Middle frontal gyrus (tissue), 1 donor: ENCODE measurements around the gene DIAPH1.
A peak's percentile ranks its signal among the peaks of the same experiment; 100 is the strongest.

Source experiments
- DNase-seq: peaks from one replicate; pipeline ENCODE4 v3.0.0-alpha.2; 2015; ENCODE audit warnings: low spot score; ENCODE audit errors: extremely low spot score

DIAPH1 gene

GRCh38 chr5:141640051-141640415, 21.2 kb upstream of the DIAPH1 start:
- no peak for DNase-seq

GRCh38 chr5:141639357-141640050, 20.7 kb upstream of the DIAPH1 start:
- no peak for DNase-seq

GRCh38 chr5:141638771-141639170, 20.0 kb upstream of the DIAPH1 start:
- no peak for DNase-seq

- DNase-seq, result no peak
Measured at GRCh38 chr5:141637767-141638419, 19.1 kb upstream of the DIAPH1 start.

DNA sequence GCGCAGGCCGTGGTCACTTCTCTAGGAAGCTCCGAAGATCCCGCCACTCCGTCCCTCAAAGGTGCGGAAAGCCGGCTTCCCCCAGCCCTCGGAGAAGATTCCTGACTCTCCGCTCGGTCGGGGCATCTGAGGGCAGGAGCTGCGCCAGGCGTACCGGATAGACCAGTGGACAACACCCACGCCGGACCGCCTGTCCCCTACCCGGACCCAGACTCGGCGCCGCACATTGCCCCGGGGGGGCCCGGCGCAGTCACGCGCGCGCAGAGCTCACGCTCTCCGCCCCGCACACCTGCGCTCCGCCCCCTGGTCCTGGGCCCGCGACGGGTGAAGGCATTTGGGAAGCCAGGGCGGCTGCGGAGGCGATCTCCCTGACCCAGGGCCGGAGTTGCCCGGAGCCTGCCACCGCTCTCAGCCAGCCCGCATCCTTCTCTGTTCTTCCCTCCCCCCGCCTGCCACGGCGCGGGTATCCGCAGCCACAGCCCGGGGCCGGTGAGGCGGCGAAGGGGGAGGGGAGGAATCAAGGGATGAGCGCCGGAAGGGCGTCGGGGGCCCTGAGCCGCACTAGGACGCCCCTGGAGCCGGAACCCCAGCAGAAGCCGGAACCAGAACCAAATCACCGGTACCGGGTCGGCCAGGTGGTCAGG, 18.4 kb upstream of the DIAPH1 start:
- DNase-seq, result no peak

GRCh38 chr5:141636413-141637122, 17.8 kb upstream of the DIAPH1 start, which contains the start of the genes HDAC3 and RELL2:
Gene HDAC3 (minus strand): TSS chr5:141636849. CDS start chr5:141636790, 59 bp downstream.
Gene RELL2 (plus strand): TSS chr5:141636997. CDS start chr5:141638226, 1,229 bp downstream.
- peak; percentile 87 for DNase-seq

DNA sequence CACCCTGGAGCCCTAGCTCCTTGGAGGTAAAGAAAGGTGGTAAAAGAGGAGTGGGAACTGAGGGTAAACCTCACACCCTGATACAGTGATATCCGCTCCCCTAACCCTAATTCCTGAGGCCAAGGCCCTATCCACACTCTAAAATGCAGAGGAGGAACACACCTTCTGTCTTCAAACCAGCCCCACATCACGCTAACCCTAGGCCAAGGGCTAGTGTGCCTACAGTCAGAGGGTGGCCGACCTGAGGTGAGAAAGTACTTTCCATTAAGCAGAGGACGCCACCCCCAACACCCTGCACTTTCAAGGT, 17.3 kb upstream of the DIAPH1 start:
- DNase-seq, result no peak

DNA sequence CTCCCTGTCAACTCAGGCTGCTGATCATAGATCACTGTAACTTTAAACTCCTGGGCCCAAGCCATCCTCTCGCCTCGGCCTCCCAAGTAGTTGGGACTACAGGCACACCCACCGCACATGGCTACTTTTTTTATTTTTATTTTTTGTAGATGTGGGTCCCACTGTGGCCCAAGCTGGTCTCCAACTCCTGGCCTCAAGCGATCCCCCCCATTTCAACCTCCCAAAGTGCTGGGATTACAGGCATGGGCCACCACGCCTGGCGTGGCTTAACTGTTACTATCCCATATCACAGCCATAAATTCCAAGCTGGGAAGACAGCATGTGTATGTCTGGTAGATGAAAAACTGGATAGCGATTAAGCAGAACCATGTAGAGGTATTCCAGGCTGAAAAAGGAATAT, 16.8 kb upstream of the DIAPH1 start:
- DNase-seq, result no peak

DNA sequence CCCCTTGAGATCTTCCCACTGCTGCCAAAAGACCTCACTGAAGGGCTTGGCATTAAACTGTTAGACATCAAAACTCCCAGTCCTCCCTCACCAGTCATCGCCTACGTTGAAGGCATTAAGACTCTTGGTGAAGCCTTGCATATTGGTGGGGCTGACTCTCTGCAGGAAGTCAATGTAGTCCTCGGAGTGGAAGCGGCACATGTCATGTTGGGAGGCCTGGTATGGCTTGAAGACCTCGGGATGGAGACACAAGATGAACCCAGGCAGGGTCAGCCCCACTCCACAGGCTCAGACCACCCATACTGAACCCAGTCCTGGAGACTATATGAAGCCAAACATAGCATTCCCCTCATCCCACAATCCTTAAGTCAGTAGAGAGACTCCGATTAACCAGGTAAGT, 15.9 kb upstream of the DIAPH1 start:
- DNase-seq, result no peak

GRCh38 chr5:141633871-141634561, 15.2 kb upstream of the DIAPH1 start:
- DNase-seq, result no peak

GRCh38 chr5:141632650-141633049, 13.8 kb upstream of the DIAPH1 start:
- no peak for DNase-seq

DNA sequence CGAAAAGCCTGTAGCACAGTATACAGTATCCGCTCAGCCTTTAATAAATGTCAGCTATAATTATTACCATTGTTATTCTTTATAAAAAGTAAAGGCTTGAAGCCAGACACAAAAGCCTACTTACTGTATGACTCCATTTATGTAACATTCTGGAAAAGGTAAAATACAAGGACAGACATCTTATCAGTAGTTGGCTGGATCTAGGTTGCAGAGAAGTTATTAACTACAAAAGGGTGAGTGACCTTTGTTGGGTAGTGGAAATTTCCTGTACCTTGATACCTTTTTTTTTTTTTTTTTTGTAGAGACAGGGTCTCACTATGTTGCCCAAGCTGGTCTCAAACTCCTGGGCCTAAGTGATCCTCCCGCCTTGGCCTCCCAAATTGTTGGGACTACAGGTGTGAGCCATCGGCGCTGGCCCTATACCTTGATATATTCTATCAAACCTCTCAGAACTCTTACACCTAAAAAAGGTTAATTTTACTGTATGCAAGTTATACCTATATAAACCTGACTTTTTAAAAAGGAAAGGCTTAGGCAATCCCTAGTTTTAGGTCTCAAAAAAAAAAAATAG, 11.9 kb upstream of the DIAPH1 start:
- DNase-seq, result no peak

DNA sequence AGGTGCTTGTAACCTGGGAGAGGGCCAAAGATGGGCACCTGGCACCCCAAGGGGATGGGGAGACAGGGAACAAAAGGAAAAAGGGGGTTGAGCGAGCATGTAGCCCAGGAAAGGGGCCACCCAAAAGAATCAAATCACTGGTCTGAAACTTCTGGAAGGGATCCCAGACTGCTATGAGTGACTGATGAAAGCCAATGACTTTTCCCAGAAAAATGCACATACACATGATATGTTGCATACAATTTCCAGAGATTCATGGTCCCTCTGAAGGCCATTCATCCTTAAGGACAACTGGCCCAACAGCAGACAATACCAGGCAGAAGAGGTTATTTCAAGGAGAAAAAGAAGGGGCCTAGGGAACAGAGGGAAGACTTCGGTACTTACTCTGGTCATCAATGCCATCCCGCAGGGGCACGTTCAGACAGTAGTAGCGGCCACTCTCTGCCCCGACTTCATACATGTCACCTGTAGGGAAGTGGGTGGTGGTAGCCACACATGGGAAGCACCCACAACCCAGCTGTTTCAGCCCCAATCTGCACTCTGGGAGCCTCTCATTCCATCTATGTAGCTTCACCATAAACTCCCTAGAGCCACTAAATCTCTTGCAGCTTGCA, 9.5 kb upstream of the DIAPH1 start:
- DNase-seq, result no peak

GRCh38 chr5:141623611-141624010, 4.8 kb upstream of the DIAPH1 start:
- no peak for DNase-seq

GRCh38 chr5:141623186-141623585, 4.4 kb upstream of the DIAPH1 start:
- no peak for DNase-seq

GRCh38 chr5:141618030-141618803, 583 bp downstream of the DIAPH1 start:
- no peak for DNase-seq

GRCh38 chr5:141617682-141618029, 1.1 kb downstream of the DIAPH1 start:
- no peak for DNase-seq

- DNase-seq, result no peak
Measured at GRCh38 chr5:141617128-141617527, 1.7 kb downstream of the DIAPH1 start.

DNA sequence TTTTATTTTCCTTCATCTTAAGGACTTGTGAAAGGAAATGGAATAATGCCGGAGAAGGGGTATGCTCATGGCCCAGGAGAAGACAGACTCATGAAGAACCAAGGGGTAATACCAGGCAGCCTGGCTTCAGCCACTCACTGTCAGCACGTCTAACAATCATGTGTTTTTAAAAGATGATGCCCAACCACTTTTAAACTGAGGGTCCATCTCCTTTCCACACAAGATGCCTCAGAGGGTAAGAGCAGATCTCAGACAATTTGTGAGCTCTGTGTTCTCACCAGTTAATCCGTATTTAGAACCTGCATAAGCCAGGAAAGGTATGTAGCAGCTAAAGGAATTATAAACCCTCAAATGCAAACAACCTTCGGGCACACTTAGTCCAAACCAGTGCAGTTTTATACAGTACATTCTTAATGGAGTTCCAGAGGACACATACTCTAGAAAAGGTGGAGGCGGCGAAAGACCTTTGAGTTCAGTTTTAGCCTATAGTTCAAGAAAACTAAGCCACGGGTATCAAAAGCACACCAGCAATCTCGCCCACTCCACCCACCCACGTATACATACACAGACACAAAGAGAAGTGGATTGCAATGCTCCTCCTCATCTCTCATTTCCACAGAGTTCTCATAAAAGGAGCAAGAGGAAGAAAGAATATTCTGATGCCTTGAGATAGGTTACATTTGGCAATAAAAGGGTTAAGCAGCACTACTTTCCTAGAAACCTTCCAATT, 2.6 kb downstream of the DIAPH1 start:
- DNase-seq, result no peak
